GM10248 (cell line): ENCODE results near the gene AMOTL2.

Experiments
- CTCF ChIA-PET: fragments of 300-600 bp; sonication (Branson Sonifier 250); formaldehyde crosslinking; extraction: SDS; loops from one replicate; lab custom pipeline; 2021; ENCODE audit warnings: antibody characterized with exemption; lab: Yijun Ruan, JAX
- POLR2A ChIA-PET: fragments of 350-650 bp; sonication (Branson Sonifier 250); formaldehyde crosslinking; extraction: SDS; loops from one replicate; lab custom pipeline; 2020; ENCODE audit warnings: antibody characterized with exemption; lab: Yijun Ruan, JAX
- DNase-seq: peaks from one replicate; pipeline ENCODE4 v3.0.0; 2012; ENCODE audit errors: extremely low spot score
- TF ChIP-seq, protein P1 (sequence below): IDR thresholded peaks from 2 replicates; pipeline ENCODE4 v1.5.1; 2012; ENCODE audit warnings: mild to moderate bottlenecking, low read depth; ENCODE audit errors: extremely low read depth, missing control alignments, control extremely low read depth

AMOTL2 gene

DNA sequence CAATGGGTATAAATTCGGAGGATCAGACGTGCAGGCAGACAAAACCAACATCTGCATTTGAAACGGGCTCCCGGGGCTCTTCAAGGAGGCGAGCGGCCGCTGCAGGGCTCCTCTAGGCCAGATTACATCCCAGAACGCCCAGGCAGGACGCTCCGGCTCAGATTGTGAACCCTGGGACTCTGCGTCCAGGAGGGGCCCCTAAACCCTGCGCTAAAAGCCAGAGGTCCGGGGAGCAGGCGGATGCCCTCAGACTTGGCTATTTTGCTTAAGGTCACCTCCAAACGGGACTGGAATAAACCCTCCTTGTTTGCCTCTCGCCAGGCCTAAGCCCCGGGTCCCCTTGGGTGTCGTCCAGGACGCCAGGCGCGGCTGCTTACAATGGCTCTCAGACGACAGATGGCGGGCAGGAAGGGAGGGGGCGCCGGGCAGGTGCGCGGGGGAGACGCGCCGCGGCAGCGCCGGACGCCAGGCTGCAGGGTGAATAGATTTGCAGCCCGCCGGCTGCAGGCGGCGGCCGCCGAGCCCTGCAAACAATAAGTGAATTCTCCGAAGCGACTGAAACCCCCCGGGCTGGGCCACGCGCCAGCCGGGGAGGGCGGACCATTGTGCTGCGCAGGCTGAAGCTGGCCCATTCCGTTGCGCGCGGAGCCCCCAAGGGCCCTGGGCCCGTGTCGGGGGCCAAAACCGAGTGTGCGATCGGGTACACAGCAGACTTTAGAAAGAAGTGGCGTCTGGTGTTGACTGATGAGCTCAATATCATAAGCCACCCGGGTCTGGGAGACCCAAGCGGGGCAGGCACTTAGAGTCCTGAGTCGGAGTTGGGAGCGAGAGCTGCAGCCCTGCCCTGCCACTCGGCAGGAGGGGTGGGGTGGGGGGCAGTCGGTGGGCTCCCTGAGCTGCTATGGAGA is 32.3 kb upstream of the AMOTL2 start:
- POLR2A ChIA-PET, result no interaction called here
- DNase-seq, result no peak
- TF ChIP-seq, protein P1, sequence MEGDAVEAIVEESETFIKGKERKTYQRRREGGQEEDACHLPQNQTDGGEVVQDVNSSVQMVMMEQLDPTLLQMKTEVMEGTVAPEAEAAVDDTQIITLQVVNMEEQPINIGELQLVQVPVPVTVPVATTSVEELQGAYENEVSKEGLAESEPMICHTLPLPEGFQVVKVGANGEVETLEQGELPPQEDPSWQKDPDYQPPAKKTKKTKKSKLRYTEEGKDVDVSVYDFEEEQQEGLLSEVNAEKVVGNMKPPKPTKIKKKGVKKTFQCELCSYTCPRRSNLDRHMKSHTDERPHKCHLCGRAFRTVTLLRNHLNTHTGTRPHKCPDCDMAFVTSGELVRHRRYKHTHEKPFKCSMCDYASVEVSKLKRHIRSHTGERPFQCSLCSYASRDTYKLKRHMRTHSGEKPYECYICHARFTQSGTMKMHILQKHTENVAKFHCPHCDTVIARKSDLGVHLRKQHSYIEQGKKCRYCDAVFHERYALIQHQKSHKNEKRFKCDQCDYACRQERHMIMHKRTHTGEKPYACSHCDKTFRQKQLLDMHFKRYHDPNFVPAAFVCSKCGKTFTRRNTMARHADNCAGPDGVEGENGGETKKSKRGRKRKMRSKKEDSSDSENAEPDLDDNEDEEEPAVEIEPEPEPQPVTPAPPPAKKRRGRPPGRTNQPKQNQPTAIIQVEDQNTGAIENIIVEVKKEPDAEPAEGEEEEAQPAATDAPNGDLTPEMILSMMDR, result no peak
- CTCF ChIA-PET, result interaction anchor here (1.1 kb wide), 1 partner anchor 39 kb away, joined by 3 read pairs; no protein-coding TSS in a partner anchor

DNA sequence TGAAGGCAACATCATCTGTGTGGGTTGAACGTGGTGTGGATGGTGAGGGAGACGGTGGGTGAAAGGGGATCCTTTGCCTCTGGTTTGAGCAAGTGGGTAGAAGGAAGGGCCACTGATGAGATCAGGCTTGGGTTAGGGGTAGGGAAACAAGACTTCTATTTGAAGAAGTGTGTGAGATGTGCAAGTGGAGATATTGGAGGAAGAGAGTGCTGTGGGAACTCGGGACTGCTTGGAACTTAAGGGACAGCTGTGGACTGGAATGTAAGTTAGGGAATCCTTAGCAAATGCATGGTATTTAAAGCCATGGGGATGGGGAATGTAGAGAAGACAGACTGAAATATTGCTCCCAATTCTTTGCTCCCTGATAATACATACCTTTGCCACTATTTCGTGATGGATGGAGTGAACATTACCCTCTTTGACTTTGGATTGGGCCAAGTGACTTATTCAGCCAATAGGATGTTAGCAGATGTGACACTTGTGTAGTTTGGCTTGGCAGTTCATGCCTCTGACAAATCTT is 30.2 kb upstream of the AMOTL2 start:
- DNase-seq, result no peak
- TF ChIP-seq, protein P1, result no peak
- CTCF ChIA-PET, result no interaction called here
- POLR2A ChIA-PET, result no interaction called here

DNA sequence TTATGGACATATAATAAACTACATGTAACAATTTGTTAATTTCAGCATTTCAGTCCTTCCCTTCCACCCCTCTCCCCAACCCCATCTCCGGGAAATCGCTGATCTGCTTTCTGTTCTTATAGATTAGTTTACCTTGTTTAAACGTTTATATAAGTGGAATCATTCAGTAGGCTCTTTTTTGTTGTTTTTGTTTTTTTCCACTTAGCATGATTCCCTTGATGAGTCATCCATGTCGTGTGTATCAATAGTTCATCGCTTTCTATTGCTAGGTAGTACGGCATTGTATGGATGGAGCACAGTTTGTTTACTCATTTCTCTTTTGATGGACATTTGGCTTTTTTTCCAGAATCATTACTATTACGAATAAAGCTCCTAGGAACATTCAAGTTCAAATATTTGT is 23.5 kb upstream of the AMOTL2 start:
- no peak for DNase-seq
- TF ChIP-seq, protein P1, result no peak
- ChIA-PET POLR2A (no interaction called here), CTCF (no interaction called here)

DNA sequence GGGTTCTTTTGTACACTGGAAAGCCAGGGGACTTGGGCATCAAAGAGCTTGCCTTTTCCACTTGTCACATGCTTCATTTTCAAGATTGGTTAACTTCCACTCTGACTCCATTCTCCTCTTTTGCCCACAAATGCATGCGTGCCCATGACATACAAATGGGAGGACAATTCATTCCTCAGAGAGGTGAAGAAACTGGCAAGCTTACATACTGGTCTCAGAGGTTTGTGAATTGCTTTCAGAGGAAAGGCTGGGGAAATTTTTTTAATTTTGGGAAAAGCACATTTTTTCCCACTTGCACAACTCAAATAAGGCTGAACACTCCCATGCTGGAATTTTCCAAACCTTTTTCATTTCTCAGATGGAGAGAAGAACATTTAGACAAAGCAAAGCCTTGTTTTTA is 20.9 kb upstream of the AMOTL2 start:
- no peak for DNase-seq
- ChIA-PET POLR2A (no interaction called here), CTCF (no interaction called here)
- TF ChIP-seq, protein P1, result no peak

DNA sequence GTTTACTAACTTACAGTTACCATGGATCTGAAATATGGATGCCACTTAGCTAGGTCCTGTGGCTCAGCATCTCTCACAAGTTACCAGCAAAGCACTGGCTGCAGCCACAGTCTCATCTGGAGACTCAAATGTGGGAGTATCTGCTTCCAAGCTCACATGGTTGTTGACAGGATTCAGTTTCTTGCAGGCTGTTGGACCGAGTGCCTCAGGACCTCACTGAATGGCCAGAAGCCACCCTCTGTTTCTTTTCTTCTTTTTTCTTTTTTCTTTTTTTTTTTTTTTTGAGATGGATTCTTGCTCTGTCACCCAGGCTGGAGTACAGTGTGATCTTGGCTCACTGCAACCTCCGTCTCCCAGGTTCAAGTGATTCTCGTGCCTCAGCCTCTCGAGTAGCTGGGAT is 20.1 kb upstream of the AMOTL2 start:
- POLR2A ChIA-PET, result no interaction called here
- DNase-seq, result no peak
- TF ChIP-seq, protein P1, result no peak
- CTCF ChIA-PET, result interaction anchor here (0.8 kb wide), 1 partner anchor 26 kb away, joined by 3 read pairs; no protein-coding TSS in a partner anchor

DNA sequence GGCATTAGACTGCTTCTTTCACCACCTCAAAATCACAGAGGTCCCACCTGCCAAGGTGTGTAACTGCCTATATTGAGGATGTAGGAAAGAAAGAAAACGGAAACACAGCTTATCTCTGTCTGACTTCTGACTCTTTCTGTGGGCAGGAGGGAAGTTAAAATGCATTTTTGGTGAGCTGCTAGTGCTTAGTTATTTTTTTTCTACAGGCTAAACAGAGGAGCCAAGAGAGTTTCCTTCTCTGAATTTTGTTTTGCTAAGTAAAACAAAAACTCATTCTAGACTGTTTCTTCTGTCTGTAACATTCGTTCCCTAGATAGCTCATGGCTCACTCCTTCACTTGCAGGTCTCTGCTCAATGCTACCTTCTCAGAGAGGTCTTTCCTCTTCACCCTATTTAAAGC is 18.8 kb upstream of the AMOTL2 start:
- ChIA-PET CTCF (interaction anchor here (1.6 kb wide), 1 partner anchor 9 kb away, joined by 6 read pairs; no protein-coding TSS in a partner anchor), POLR2A (no interaction called here)
- no peak for DNase-seq
- TF ChIP-seq, protein P1, result no peak
